IPS-15b (cell line): Measurements from ENCODE around the gene ZC3H12A.
A peak's percentile ranks its signal among the peaks of the same experiment; 100 is the strongest.

Source experiments
- H3K27me3 ChIP-seq: one replicate; pipeline ENCODE4 v1.6.1; 2013; ENCODE audit warnings: low read length; ENCODE audit not compliant: control insufficient read depth, insufficient read depth
- H3K36me3 ChIP-seq: one replicate; pipeline ENCODE4 v1.6.1; 2013; ENCODE audit warnings: low read length; ENCODE audit not compliant: control insufficient read depth, insufficient read depth
- H3K4me1 ChIP-seq: one replicate; pipeline ENCODE4 v1.6.1; 2013; ENCODE audit warnings: mild to moderate bottlenecking, low read length; ENCODE audit not compliant: control insufficient read depth, insufficient read depth
- H3K4me3 ChIP-seq: one replicate; pipeline ENCODE4 v1.5.1; 2013; ENCODE audit warnings: low read depth, low read length
- H3K9ac ChIP-seq: one replicate; pipeline ENCODE4 v1.6.1; 2013; ENCODE audit warnings: low read depth, mild to moderate bottlenecking, low read length
- H3K9me3 ChIP-seq: one replicate; pipeline ENCODE4 v1.6.1; 2013; ENCODE audit warnings: mild to moderate bottlenecking, low read length; ENCODE audit not compliant: control insufficient read depth, insufficient read depth

ZC3H12A gene

GRCh38 chr1:37439349-37439995 lies 34.9 kb upstream of the ZC3H12A start:
- Histone ChIP-seq H3K27me3 (peaks cover 23% of the 10 kb centered on the region), H3K4me3 (no peak overlapping the region), H3K9ac (no peak overlapping the region), H3K4me1 (no peaks in the 10 kb centered on the region), H3K36me3 (no peaks in the 10 kb centered on the region), H3K9me3 (no peaks in the 10 kb centered on the region)

DNA sequence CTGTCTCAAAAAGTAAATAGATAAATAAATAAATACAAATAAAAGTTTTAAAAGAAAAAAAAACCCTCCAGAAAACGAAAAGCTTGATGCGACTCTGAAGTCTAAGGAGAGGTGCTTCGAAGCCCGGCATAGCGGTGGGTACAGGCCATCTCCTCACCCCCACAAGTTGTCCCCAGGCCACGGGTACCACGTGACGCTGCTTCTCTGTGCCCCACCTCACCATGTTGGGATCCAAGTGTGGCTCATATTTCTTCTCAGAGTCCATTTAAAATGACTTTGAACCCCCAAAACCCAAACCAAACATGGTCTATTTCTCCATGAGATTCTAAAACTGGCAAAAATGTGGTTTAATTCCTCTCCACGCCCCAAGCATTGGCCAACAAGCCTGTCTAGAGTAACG lies 32.9 kb upstream of the ZC3H12A start:
- Histone ChIP-seq H3K4me3 (no peak overlapping the region), H3K9me3 (no peaks in the 10 kb centered on the region), H3K9ac (no peak overlapping the region), H3K27me3 (peaks cover 23% of the 10 kb centered on the region), H3K4me1 (no peaks in the 10 kb centered on the region), H3K36me3 (no peaks in the 10 kb centered on the region)

- no peaks in the 10 kb centered on the region for H3K9me3 ChIP-seq
- H3K4me1 ChIP-seq = no peaks in the 10 kb centered on the region
- H3K9ac ChIP-seq = no peak overlapping the region
- H3K36me3 ChIP-seq = no peaks in the 10 kb centered on the region
- no peak overlapping the region for H3K4me3 ChIP-seq
- peaks cover 26% of the 10 kb centered on the region for H3K27me3 ChIP-seq
Measured at GRCh38 chr1:37442139-37442538, 32.2 kb upstream of the ZC3H12A start.

GRCh38 chr1:37442644-37443043 lies 31.7 kb upstream of the ZC3H12A start:
- H3K27me3 ChIP-seq = peaks cover 26% of the 10 kb centered on the region
- no peaks in the 10 kb centered on the region for H3K9me3 ChIP-seq
- no peaks in the 10 kb centered on the region for H3K4me1 ChIP-seq
- no peak overlapping the region for H3K9ac ChIP-seq
- H3K36me3 ChIP-seq = no peaks in the 10 kb centered on the region
- H3K4me3 ChIP-seq = no peak overlapping the region

- Histone ChIP-seq H3K4me3 (no peak overlapping the region), H3K4me1 (peaks cover 3% of the 10 kb centered on the region), H3K36me3 (no peaks in the 10 kb centered on the region), H3K27me3 (peaks cover 18% of the 10 kb centered on the region), H3K9ac (no peak overlapping the region), H3K9me3 (no peaks in the 10 kb centered on the region)
Measured at GRCh38 chr1:37446874-37447273, 27.5 kb upstream of the ZC3H12A start.

DNA sequence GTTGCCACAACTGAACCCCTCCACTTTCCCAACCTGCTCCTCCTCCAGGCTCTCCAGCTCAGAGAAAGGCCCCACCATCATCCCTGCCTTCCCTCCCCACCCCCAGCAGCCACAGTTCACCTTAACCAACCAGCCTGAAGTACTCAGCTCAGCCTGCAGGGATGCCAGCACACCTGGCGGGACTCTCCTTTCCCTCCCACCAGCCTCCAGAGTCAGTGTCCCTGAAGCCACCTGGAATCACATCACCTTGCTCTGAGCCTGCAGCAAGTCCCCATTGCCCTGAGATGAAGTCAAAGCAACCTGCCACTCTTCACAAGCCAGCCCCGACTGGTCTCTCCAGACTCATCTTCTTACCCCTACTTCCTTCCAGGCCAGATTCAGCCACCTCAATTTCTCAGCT lies 26.2 kb upstream of the ZC3H12A start:
- Histone ChIP-seq H3K4me1 (peaks cover 3% of the 10 kb centered on the region), H3K4me3 (no peak overlapping the region), H3K36me3 (no peaks in the 10 kb centered on the region), H3K27me3 (peaks cover 6% of the 10 kb centered on the region), H3K9ac (no peak overlapping the region), H3K9me3 (no peaks in the 10 kb centered on the region)

GRCh38 chr1:37448691-37449417 lies 25.5 kb upstream of the ZC3H12A start:
- Histone ChIP-seq H3K9me3 (no peaks in the 10 kb centered on the region), H3K4me1 (peaks cover 3% of the 10 kb centered on the region), H3K4me3 (no peak overlapping the region), H3K27me3 (peaks cover 3% of the 10 kb centered on the region), H3K36me3 (no peaks in the 10 kb centered on the region), H3K9ac (no peak overlapping the region)

DNA sequence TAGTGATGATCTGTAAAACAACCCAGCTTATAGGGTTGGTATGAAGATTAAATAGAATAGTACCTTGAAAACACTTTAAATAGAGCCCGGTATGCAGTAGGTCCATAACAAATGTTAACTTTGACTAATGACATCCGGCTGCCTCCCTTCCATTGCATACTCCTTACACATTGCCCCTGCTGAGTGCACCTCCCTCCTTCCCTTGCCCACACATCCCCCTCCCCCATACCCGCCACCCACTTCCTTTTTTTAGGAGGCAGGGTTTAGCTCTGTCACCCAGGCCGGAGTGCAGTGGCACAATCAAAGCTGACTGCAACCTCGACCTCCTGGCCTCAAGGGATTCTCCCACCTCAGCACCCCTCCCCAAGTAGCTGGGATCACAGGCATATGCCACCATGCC lies 24.4 kb upstream of the ZC3H12A start:
- Histone ChIP-seq H3K4me1 (peaks cover 3% of the 10 kb centered on the region), H3K9me3 (no peaks in the 10 kb centered on the region), H3K36me3 (no peaks in the 10 kb centered on the region), H3K27me3 (peaks cover 3% of the 10 kb centered on the region), H3K4me3 (no peak overlapping the region), H3K9ac (no peak overlapping the region)

- Histone ChIP-seq H3K27me3 (no peaks in the 10 kb centered on the region), H3K36me3 (no peaks in the 10 kb centered on the region), H3K4me1 (peaks cover 3% of the 10 kb centered on the region), H3K9ac (no peak overlapping the region), H3K4me3 (no peak overlapping the region), H3K9me3 (no peaks in the 10 kb centered on the region)
Measured at GRCh38 chr1:37452416-37452815, 22.0 kb upstream of the ZC3H12A start.

DNA sequence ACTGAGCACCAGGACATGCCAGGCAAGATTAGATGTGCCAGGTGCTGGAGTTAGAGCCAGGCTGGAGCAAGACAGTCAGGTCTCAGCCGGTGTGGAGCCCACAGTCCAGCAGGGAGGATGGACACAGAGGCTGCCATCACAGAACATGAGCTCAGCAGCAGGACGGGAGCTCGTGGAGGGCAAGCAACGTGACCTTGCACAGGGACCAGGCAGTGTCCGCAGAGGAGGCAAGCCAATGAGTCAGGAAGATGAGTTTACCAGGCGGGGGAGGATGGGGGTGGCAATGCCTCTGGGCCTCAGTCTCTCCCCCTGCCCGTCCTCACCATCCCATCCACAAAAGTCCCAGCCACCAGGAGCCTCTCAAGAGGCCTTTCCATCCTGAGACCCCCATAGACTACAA lies 20.7 kb upstream of the ZC3H12A start:
- H3K36me3 ChIP-seq = no peaks in the 10 kb centered on the region
- no peak overlapping the region for H3K9ac ChIP-seq

DNA sequence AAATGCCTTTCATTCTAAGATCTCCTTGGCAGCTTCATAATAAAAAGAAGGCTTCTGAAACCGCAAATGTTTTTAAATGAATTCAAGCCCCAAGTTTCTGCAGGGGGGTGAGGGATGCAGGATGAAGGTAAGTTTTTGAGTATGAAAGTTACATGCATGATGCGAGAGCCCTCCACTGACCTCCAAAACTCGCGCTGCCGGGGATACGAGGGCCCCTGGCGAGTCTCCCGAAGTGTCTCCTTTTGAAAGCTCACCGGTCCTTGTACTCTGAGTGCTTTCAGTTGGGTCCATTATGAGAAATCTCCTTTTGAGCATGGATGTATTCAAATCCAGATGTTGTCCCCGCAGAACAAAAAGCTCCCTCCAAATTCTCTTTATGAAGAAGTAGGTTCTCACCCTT lies 18.9 kb upstream of the ZC3H12A start:
- Histone ChIP-seq H3K27me3 (no peaks in the 10 kb centered on the region), H3K36me3 (no peaks in the 10 kb centered on the region), H3K9me3 (no peaks in the 10 kb centered on the region), H3K4me1 (no peaks in the 10 kb centered on the region), H3K9ac (peak overlapping the region; percentile 37), H3K4me3 (no peak overlapping the region)

More for the DNA sequence above, 20.7 kb upstream of the ZC3H12A start:
- no peaks in the 10 kb centered on the region for H3K9me3 ChIP-seq
- H3K4me3 ChIP-seq = no peak overlapping the region
- H3K27me3 ChIP-seq = no peaks in the 10 kb centered on the region
- H3K4me1 ChIP-seq = peaks cover under 1% of the 10 kb centered on the region

DNA sequence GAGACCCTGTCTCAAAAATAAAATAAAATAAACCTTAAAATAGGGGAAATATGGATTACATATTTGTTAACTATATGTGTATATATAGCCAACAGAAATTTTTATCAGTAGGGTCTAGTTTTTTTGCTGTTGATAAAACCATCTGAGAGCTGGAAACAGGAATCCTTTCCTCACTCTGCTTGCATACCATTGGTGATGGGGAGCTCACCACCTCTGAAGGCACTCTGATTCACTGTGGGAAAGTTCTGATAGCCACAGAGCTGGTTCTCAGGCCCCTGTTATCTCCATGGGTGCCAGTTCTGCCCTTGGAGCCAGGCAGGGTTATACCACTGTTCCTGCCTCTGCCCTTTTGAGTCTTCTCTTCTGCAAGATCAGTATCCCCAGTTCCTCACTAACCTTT lies 17.8 kb upstream of the ZC3H12A start:
- Histone ChIP-seq H3K4me1 (no peaks in the 10 kb centered on the region), H3K4me3 (no peak overlapping the region), H3K36me3 (no peaks in the 10 kb centered on the region), H3K9me3 (no peaks in the 10 kb centered on the region), H3K27me3 (no peaks in the 10 kb centered on the region), H3K9ac (no peak overlapping the region)
